HG03469 (cell line): ENCODE data around the gene ACTL10.
"Not testable (repeated sequence)": the region's sequence is repeated elsewhere in the genome, so short reads cannot be mapped to it uniquely, and the experiment has no call there.

Source experiments
- ATAC-seq: cut with Tn5 transposase; IDR thresholded peaks from one replicate; pipeline ENCODE4 v1.9.1; 2021; ENCODE audit warnings: mild to moderate bottlenecking, moderate library complexity, moderate number of reproducible peaks; ENCODE audit not compliant: unreplicated experiment

Gene ACTL10

GRCh38 chr20:33666293-33667244 lies at the start of gene ACTL10:
TSS of gene ACTL10 (plus strand) at chr20:33666943. CDS start at chr20:33667498, 555 bp downstream.
- peak; percentile 55 for ATAC-seq

GRCh38 chr20:33621717-33622400 lies 44.9 kb upstream of the ACTL10 start:
- no peak for ATAC-seq

- no peak for ATAC-seq
Observed at GRCh38 chr20:33622705-33623365, 43.9 kb upstream of the ACTL10 start.

- no peak for ATAC-seq
Observed at GRCh38 chr20:33624399-33624798, 42.3 kb upstream of the ACTL10 start.

- ATAC-seq: no peak
Observed at GRCh38 chr20:33626190-33626589, 40.6 kb upstream of the ACTL10 start.

- no peak for ATAC-seq
Observed at GRCh38 chr20:33627577-33628216, 39.0 kb upstream of the ACTL10 start.

GRCh38 chr20:33629533-33629932 lies 37.2 kb upstream of the ACTL10 start:
- no peak for ATAC-seq

GRCh38 chr20:33629979-33630378 lies 36.8 kb upstream of the ACTL10 start:
- no peak for ATAC-seq

- ATAC-seq: no peak
Observed at GRCh38 chr20:33630507-33630906, 36.2 kb upstream of the ACTL10 start.

GRCh38 chr20:33631910-33632309 lies 34.8 kb upstream of the ACTL10 start:
- ATAC-seq: not testable (repeated sequence)

GRCh38 chr20:33635341-33635740 lies 31.4 kb upstream of the ACTL10 start:
- no peak for ATAC-seq

GRCh38 chr20:33636776-33637175 lies 30.0 kb upstream of the ACTL10 start:
- no peak for ATAC-seq

- ATAC-seq: no peak
Observed at GRCh38 chr20:33640287-33640686, 26.5 kb upstream of the ACTL10 start.

GRCh38 chr20:33644313-33645071 lies 22.3 kb upstream of the ACTL10 start:
- no peak for ATAC-seq

- ATAC-seq: no peak
Observed at GRCh38 chr20:33645072-33645358, 21.7 kb upstream of the ACTL10 start.

GRCh38 chr20:33645396-33645795 lies 21.3 kb upstream of the ACTL10 start:
- no peak for ATAC-seq

- ATAC-seq: no peak
Observed at GRCh38 chr20:33646191-33646590, 20.6 kb upstream of the ACTL10 start.

- ATAC-seq: not testable (repeated sequence)
Observed at GRCh38 chr20:33646959-33647602, 19.7 kb upstream of the ACTL10 start.

GRCh38 chr20:33647603-33648395 lies 18.9 kb upstream of the ACTL10 start:
- no peak for ATAC-seq
